Fibroblast of mammary gland (primary cell): ENCODE measurements around the gene CAP2.

Experiments used
- DNase-seq: peaks from one replicate; pipeline ENCODE4 v3.0.0-alpha.2; 2010; ENCODE audit warnings: low read depth
- H3K4me3 ChIP-seq: 2 replicates; pipeline ENCODE4 v1.5.1; 2011; ENCODE audit warnings: low read depth, mild to moderate bottlenecking, low read length, moderate library complexity; ENCODE audit not compliant: control insufficient read depth
- TF ChIP-seq, protein P1 (sequence below): conservative IDR thresholded peaks from 2 replicates; pipeline ENCODE4 v1.5.1; 2011; ENCODE audit warnings: low read depth, low read length, inconsistent platforms; ENCODE audit not compliant: control insufficient read depth, insufficient read depth

Gene CAP2

DNA sequence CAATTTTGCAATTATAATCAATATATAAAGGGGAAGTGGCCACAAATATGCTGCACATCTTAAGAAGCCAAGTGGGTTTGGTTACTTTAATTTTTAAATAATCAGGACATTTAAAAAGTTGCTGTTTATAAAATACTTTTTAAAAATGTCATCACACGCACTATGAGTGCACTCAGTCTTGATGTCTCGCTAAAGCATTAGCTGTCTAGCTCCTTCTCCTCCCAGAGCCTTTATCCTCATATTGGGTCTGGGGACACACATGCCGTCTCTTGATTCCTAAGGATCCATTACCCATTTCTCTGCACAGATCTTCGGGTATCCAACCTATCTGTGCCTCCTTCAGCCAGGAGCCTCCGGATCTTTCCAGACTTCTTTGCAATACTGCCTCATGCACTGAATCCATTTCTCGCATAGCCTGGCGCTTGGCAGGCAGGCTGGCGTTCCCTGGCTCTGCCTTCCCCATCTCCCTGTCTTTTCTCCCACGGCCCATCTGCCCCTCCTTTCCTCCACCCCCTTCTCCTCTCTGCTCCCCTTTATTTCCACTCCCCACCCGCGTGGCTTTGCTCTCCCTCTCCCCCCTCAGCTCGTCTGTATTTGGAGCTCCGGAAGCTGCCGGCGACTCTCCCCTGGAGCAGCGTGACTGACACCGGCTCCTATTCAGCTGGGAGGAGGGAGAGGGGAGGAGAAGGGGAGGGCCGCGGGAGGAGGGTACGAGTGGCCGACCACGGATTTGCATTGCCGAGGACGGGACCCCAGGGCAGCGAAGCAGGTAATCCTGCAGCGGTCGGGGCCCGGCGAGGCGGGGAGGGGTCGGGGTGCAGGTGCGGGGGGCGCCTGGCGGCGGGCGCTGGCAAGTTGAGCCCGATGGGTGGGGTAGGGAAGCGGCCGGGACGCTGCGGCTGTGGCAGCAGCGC, at the start of gene CAP2:
CAP2 (plus strand) TSS at position 618 of the 914 bp plus-strand sequence. CDS start 27,961 bp downstream, outside the sequence.
- no peak for DNase-seq
- peak within 1 kb of the TSS; percentile 52 for H3K4me3 ChIP-seq
- TF ChIP-seq, protein P1, sequence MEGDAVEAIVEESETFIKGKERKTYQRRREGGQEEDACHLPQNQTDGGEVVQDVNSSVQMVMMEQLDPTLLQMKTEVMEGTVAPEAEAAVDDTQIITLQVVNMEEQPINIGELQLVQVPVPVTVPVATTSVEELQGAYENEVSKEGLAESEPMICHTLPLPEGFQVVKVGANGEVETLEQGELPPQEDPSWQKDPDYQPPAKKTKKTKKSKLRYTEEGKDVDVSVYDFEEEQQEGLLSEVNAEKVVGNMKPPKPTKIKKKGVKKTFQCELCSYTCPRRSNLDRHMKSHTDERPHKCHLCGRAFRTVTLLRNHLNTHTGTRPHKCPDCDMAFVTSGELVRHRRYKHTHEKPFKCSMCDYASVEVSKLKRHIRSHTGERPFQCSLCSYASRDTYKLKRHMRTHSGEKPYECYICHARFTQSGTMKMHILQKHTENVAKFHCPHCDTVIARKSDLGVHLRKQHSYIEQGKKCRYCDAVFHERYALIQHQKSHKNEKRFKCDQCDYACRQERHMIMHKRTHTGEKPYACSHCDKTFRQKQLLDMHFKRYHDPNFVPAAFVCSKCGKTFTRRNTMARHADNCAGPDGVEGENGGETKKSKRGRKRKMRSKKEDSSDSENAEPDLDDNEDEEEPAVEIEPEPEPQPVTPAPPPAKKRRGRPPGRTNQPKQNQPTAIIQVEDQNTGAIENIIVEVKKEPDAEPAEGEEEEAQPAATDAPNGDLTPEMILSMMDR = no peak

DNA sequence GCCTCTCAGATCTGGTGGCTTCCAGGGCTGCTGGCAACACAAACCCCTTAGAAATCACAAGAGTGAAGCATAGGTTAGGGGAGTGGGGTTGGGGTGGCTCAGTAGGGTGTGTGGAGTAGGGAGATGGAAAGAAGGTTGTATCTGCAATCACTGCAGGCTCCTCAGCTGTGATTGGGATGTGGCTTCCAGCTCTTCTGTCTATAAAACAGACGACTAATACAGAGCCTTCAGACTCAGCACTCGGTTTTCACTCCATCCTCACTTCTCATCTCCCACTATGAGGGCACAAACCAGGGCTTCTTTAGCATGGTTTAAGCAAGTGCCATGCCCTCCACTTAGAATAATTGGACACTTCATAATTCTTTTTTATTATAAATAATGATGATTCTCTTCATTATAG, 46.4 kb upstream of the CAP2 start:
- DNase-seq = no peak
- TF ChIP-seq, protein P1 = no peak

GRCh38 chr6:17349427-17349826, 44.0 kb upstream of the CAP2 start:
- DNase-seq = no peak
- H3K4me3 ChIP-seq = no peak overlapping the region
- TF ChIP-seq, protein P1 = no peak

More for the DNA sequence above, 46.4 kb upstream of the CAP2 start:
- no peak overlapping the region for H3K4me3 ChIP-seq

GRCh38 chr6:17352302-17352701, 41.1 kb upstream of the CAP2 start:
- no peak overlapping the region for H3K4me3 ChIP-seq
- TF ChIP-seq, protein P1 = no peak
- DNase-seq = no peak

DNA sequence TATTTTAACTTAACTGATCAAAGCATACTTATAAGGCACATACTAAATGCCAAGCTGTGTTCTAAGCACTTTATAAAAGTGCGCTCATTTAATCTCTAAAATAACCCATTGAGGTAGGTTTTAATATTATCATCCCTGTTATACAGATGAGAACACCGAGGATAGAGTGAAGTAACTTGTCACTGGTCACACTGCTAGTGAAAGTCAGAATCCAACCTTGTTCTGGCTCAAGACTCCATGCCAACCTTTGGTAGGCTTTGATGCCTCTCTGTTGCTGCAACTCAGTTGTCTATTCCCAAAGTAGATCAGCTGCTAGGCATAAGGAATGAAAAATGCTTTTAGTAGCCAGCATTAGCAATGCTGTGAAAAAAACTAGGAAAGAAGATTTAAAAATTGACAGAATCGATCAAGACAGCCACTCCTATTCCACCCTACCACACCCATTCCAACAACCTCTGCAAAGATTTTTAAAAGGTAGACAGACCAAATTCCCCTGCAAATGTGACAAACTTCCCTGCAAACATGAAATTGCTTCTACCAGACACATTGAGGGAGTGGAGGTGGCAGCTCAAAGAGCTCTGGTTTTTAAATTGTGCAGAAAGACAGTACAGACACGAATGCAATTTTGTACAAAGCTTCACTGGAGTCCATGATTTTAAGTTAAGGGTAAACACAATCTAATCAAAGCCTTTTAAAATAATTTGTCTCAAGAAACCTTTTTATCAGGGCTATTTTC, 39.8 kb upstream of the CAP2 start:
- no peak for DNase-seq
- TF ChIP-seq, protein P1 = no peak
- no peak overlapping the region for H3K4me3 ChIP-seq

- H3K4me3 ChIP-seq = no peak overlapping the region
- DNase-seq = no peak
- TF ChIP-seq, protein P1 = no peak
Observed at GRCh38 chr6:17354700-17355403, 38.5 kb upstream of the CAP2 start.
